ENCODE measurements around the gene FH.

- no peak for TF ChIP-seq CTCF (IDR thresholded peaks at IDR 0.05)
- no peak for TF ChIP-seq POLR2A (IDR thresholded peaks at IDR 0.05)
Observed at GRCh38 chr1:241499910-241500309, 19.6 kb downstream of the FH start.
